DND-41 (cell line): ENCODE results near the gene PI4KA.

ENCODE experiments used
- ATAC-seq: fragments of 200-7000 bp; cut with Tn5 transposase; 3 replicates; pipeline ENCODE4 v1.9.1; 2021; ENCODE audit warnings: low read depth; ENCODE audit not compliant: insufficient read depth
- DNase-seq: peaks from one replicate; pipeline ENCODE4 v3.0.0-alpha.2; 2020
- H2AFZ ChIP-seq: 2 replicates; pipeline ENCODE4 v1.6.0; 2012; ENCODE audit warnings: low read depth, low read length
- H3K27ac ChIP-seq: 2 replicates; pipeline ENCODE4 v1.5.1; 2012; ENCODE audit warnings: low read length, inconsistent platforms
- H3K27me3 ChIP-seq: fragments of 200-600 bp; sonication (generic); 2 replicates; pipeline ENCODE4 v1.6.0; 2012; ENCODE audit warnings: low read length, mild to moderate bottlenecking, inconsistent platforms; ENCODE audit not compliant: insufficient read depth, poor library complexity
- H3K36me3 ChIP-seq: 2 replicates; pipeline ENCODE4 v1.5.1; 2012; ENCODE audit warnings: low read length, inconsistent platforms; ENCODE audit not compliant: insufficient read depth
- H3K4me1 ChIP-seq: 2 replicates; pipeline ENCODE4 v1.5.1; 2012; ENCODE audit warnings: mild to moderate bottlenecking, low read length; ENCODE audit not compliant: insufficient read depth
- H3K4me2 ChIP-seq: 2 replicates; pipeline ENCODE4 v1.6.0; 2012; ENCODE audit warnings: mild to moderate bottlenecking, moderate library complexity, low read length, inconsistent platforms; ENCODE audit not compliant: insufficient read depth
- H3K4me3 ChIP-seq, 2 experiments: fragments of 200-600 bp in 1 of 2; shearing (Covaris generic) in 1 of 2; 2 replicates each; pipeline ENCODE4 v1.5.1; 2012 to 2016; ENCODE audit warnings: inconsistent platforms in 2 of 2, low read length in 2 of 2, mild to moderate bottlenecking in 2 of 2, low read depth in 1 of 2, moderate library complexity in 1 of 2
- H3K79me2 ChIP-seq: 2 replicates; pipeline ENCODE4 v1.6.0; 2012; ENCODE audit warnings: low read length, inconsistent platforms; ENCODE audit not compliant: insufficient read depth
- H3K9ac ChIP-seq: 2 replicates; pipeline ENCODE4 v1.6.0; 2012; ENCODE audit warnings: low read depth, mild to moderate bottlenecking, inconsistent platforms, low read length, moderate library complexity
- H3K9me3 ChIP-seq: 2 replicates; pipeline ENCODE4 v1.5.1; 2012; ENCODE audit warnings: low read length, moderate library complexity, mild to moderate bottlenecking, inconsistent platforms; ENCODE audit not compliant: insufficient read depth, severe bottlenecking
- H4K20me1 ChIP-seq: 2 replicates; pipeline ENCODE4 v1.6.0; 2012; ENCODE audit warnings: low read length; ENCODE audit not compliant: insufficient read depth
- CTCF ChIP-seq: IDR thresholded peaks from 2 replicates; pipeline ENCODE4 v1.5.1; 2012; ENCODE audit warnings: borderline replicate concordance, low read length, moderate library complexity, mild to moderate bottlenecking; ENCODE audit not compliant: poor library complexity, severe bottlenecking; ENCODE audit errors: extremely low read depth
- EZH2 ChIP-seq: IDR thresholded peaks from 3 replicates; pipeline ENCODE4 v1.6.1; 2012; ENCODE audit warnings: borderline replicate concordance, low read depth, mild to moderate bottlenecking, moderate library complexity, low read length, inconsistent platforms; ENCODE audit not compliant: severe bottlenecking

PI4KA gene

GRCh38 chr22:20866736-20867135 is 8.1 kb upstream of the PI4KA start:
- Histone ChIP-seq H3K27me3 (no peaks in the 10 kb centered on the region), H3K4me3 (no peak overlapping the region), H3K4me1 (no peaks in the 10 kb centered on the region), H3K9ac (no peak overlapping the region), H4K20me1 (peaks cover 12% of the 10 kb centered on the region), H3K9me3 (no peaks in the 10 kb centered on the region), H3K4me2 (no peak overlapping the region), H3K36me3 (peaks cover 69% of the 10 kb centered on the region), H3K79me2 (peaks cover 34% of the 10 kb centered on the region), H3K27ac (no peak overlapping the region), H2AFZ (no peak overlapping the region)
- no peak for DNase-seq
- ATAC-seq = no peak
- TF ChIP-seq EZH2 = no peak
- no peak for TF ChIP-seq CTCF

- H2AFZ ChIP-seq = no peak overlapping the region
- peaks cover under 1% of the 10 kb centered on the region; the same call in 1 of the 2 replicates for H3K4me1 ChIP-seq
- no peaks in the 10 kb centered on the region for H3K27me3 ChIP-seq
- no peaks in the 10 kb centered on the region for H3K9me3 ChIP-seq
- no peak for TF ChIP-seq EZH2
- no peak for TF ChIP-seq CTCF
- ATAC-seq (no peak), DNase-seq (no peak)
- H3K36me3 ChIP-seq = peaks cover 69% of the 10 kb centered on the region
- peaks cover 37% of the 10 kb centered on the region for H3K79me2 ChIP-seq
- no peak overlapping the region for H3K4me2 ChIP-seq
- no peak overlapping the region for H3K27ac ChIP-seq
- no peak overlapping the region for H3K4me3 ChIP-seq
- peaks cover 12% of the 10 kb centered on the region for H4K20me1 ChIP-seq
- no peak overlapping the region for H3K9ac ChIP-seq
Observed at GRCh38 chr22:20865875-20866445, 7.3 kb upstream of the PI4KA start.

- Histone ChIP-seq H3K4me3 (no peak overlapping the region), H3K4me2 (no peak overlapping the region), H3K36me3 (peaks cover 63% of the 10 kb centered on the region), H3K4me1 (peaks cover 7% of the 10 kb centered on the region), H3K9me3 (no peaks in the 10 kb centered on the region), H3K27ac (no peak overlapping the region), H2AFZ (no peak overlapping the region), H3K27me3 (no peaks in the 10 kb centered on the region), H3K9ac (no peak overlapping the region), H3K79me2 (peaks cover 43% of the 10 kb centered on the region), H4K20me1 (peaks cover 12% of the 10 kb centered on the region)
- TF ChIP-seq CTCF (no peak), EZH2 (no peak)
- ATAC-seq = no peak
- DNase-seq = no peak
Observed at GRCh38 chr22:20865331-20865730, 6.7 kb upstream of the PI4KA start.
